HEK293 (cell line): ENCODE data around the gene TSC22D1.

Source experiments
- KLF10 ChIP-seq: fragments of 450-650 bp; IDR thresholded peaks from 2 replicates; pipeline ENCODE4 v1.5.1; 2018; ENCODE audit warnings: missing biosample characterization, mild to moderate bottlenecking, missing genetic modification characterization
- MZF1 ChIP-seq: fragments of 450-650 bp; formaldehyde crosslinking; IDR thresholded peaks from 2 replicates; pipeline ENCODE4 v1.5.1; 2017; ENCODE audit warnings: missing biosample characterization, missing genetic modification characterization, borderline replicate concordance
- SETDB1 ChIP-seq: IDR thresholded peaks from one replicate; pipeline ENCODE4 v1.6.1; 2017; ENCODE audit warnings: mild to moderate bottlenecking, low read length, moderate library complexity, mixed read lengths; ENCODE audit not compliant: insufficient read length
- ZEB2 ChIP-seq: fragments of 450-650 bp; formaldehyde crosslinking; IDR thresholded peaks from 2 replicates; pipeline ENCODE4 v1.5.1; 2016; ENCODE audit warnings: missing biosample characterization, missing genetic modification characterization
- ZNF132 ChIP-seq: fragments of 450-650 bp; formaldehyde crosslinking; IDR thresholded peaks from 2 replicates; pipeline ENCODE4 v1.5.1; 2017; ENCODE audit warnings: missing biosample characterization, missing genetic modification characterization, borderline replicate concordance
- ZNF280C ChIP-seq: fragments of 450-650 bp; formaldehyde crosslinking; IDR thresholded peaks from 2 replicates; pipeline ENCODE4 v1.5.1; 2016; ENCODE audit warnings: missing biosample characterization, missing genetic modification characterization
- ZNF660 ChIP-seq: fragments of 450-650 bp; IDR thresholded peaks from 2 replicates; pipeline ENCODE4 v1.5.1; 2018; ENCODE audit warnings: missing biosample characterization, mild to moderate bottlenecking, missing genetic modification characterization
- TF ChIP-seq, protein P1 (sequence below): fragments of 450-650 bp; formaldehyde crosslinking; IDR thresholded peaks from 2 replicates; pipeline ENCODE4 v1.5.1; 2016; ENCODE audit warnings: missing biosample characterization, missing genetic modification characterization
- TF ChIP-seq, protein P2 (sequence below): fragments of 450-650 bp; formaldehyde crosslinking; IDR thresholded peaks from 2 replicates; pipeline ENCODE4 v1.5.1; 2016; ENCODE audit warnings: missing biosample characterization, missing genetic modification characterization

GRCh38 chr13:44561351-44561750 is 14.8 kb downstream of the TSC22D1 start:
- TF ChIP-seq ZEB2 (no peak), SETDB1 (no peak), ZNF132 (tag by site-specific recombination) (no peak), KLF10 (tag by site-specific recombination) (no peak), ZNF280C (tag by site-specific recombination) (no peak), MZF1 (tag by site-specific recombination) (no peak), ZNF660 (tag by site-specific recombination) (no peak)
- TF ChIP-seq, protein P1, sequence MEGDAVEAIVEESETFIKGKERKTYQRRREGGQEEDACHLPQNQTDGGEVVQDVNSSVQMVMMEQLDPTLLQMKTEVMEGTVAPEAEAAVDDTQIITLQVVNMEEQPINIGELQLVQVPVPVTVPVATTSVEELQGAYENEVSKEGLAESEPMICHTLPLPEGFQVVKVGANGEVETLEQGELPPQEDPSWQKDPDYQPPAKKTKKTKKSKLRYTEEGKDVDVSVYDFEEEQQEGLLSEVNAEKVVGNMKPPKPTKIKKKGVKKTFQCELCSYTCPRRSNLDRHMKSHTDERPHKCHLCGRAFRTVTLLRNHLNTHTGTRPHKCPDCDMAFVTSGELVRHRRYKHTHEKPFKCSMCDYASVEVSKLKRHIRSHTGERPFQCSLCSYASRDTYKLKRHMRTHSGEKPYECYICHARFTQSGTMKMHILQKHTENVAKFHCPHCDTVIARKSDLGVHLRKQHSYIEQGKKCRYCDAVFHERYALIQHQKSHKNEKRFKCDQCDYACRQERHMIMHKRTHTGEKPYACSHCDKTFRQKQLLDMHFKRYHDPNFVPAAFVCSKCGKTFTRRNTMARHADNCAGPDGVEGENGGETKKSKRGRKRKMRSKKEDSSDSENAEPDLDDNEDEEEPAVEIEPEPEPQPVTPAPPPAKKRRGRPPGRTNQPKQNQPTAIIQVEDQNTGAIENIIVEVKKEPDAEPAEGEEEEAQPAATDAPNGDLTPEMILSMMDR, result no peak
- TF ChIP-seq, protein P2, sequence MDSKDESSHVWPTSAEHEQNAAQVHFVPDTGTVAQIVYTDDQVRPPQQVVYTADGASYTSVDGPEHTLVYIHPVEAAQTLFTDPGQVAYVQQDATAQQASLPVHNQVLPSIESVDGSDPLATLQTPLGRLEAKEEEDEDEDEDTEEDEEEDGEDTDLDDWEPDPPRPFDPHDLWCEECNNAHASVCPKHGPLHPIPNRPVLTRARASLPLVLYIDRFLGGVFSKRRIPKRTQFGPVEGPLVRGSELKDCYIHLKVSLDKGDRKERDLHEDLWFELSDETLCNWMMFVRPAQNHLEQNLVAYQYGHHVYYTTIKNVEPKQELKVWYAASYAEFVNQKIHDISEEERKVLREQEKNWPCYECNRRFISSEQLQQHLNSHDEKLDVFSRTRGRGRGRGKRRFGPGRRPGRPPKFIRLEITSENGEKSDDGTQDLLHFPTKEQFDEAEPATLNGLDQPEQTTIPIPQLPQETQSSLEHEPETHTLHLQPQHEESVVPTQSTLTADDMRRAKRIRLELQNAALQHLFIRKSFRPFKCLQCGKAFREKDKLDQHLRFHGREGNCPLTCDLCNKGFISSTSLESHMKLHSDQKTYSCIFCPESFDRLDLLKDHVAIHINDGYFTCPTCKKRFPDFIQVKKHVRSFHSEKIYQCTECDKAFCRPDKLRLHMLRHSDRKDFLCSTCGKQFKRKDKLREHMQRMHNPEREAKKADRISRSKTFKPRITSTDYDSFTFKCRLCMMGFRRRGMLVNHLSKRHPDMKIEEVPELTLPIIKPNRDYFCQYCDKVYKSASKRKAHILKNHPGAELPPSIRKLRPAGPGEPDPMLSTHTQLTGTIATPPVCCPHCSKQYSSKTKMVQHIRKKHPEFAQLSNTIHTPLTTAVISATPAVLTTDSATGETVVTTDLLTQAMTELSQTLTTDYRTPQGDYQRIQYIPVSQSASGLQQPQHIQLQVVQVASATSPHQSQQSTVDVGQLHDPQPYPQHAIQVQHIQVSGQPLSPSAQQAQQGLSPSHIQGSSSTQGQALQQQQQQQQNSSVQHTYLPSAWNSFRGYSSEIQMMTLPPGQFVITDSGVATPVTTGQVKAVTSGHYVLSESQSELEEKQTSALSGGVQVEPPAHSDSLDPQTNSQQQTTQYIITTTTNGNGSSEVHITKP (tag by site-specific recombination), result no peak
